NOMO-1 treated with DMSO at 0.1 percent for 48 hours (cell line): ENCODE results near the gene KRTAP12-1.

Experiments used
- DNase-seq: peaks from one replicate; lab custom pipeline; 2025; ENCODE audit not compliant: unreplicated experiment; lab: John Stamatoyannopoulos, UW

KRTAP12-1 gene

GRCh38 chr21:44681861-44682579, at the start of gene KRTAP12-1:
Gene KRTAP12-1 (minus strand): TSS chr21:44682163. CDS start chr21:44682123, 40 bp downstream.
- no peak for DNase-seq

- peak; percentile 26 for DNase-seq
Measured at GRCh38 chr21:44730951-44731579, 49.1 kb upstream of the KRTAP12-1 start.

GRCh38 chr21:44730028-44730395, 48.0 kb upstream of the KRTAP12-1 start:
- no peak for DNase-seq

- DNase-seq = no peak
Measured at GRCh38 chr21:44729336-44730027, 47.5 kb upstream of the KRTAP12-1 start.

- no peak for DNase-seq
Measured at GRCh38 chr21:44728716-44729115, 46.8 kb upstream of the KRTAP12-1 start.

- no peak for DNase-seq
Measured at GRCh38 chr21:44727757-44728156, 45.8 kb upstream of the KRTAP12-1 start.

- DNase-seq = no peak
Measured at GRCh38 chr21:44727321-44727720, 45.4 kb upstream of the KRTAP12-1 start.

- DNase-seq = no peak
Measured at GRCh38 chr21:44726826-44727225, 44.9 kb upstream of the KRTAP12-1 start.

GRCh38 chr21:44724926-44725325, 43.0 kb upstream of the KRTAP12-1 start:
- no peak for DNase-seq

- no peak for DNase-seq
Measured at GRCh38 chr21:44724196-44724595, 42.2 kb upstream of the KRTAP12-1 start.

GRCh38 chr21:44723177-44724131, 41.5 kb upstream of the KRTAP12-1 start:
- no peak for DNase-seq

GRCh38 chr21:44722731-44723130, 40.8 kb upstream of the KRTAP12-1 start:
- DNase-seq = no peak

GRCh38 chr21:44720170-44720569, 38.2 kb upstream of the KRTAP12-1 start:
- DNase-seq = no peak

GRCh38 chr21:44718571-44718970, 36.6 kb upstream of the KRTAP12-1 start:
- DNase-seq = no peak

GRCh38 chr21:44718093-44718492, 36.1 kb upstream of the KRTAP12-1 start:
- no peak for DNase-seq

- DNase-seq = no peak
Measured at GRCh38 chr21:44716984-44717383, 35.0 kb upstream of the KRTAP12-1 start.

GRCh38 chr21:44714905-44715304, 32.9 kb upstream of the KRTAP12-1 start:
- DNase-seq = no peak

- no peak for DNase-seq
Measured at GRCh38 chr21:44713846-44714245, 31.9 kb upstream of the KRTAP12-1 start.

- DNase-seq = no peak
Measured at GRCh38 chr21:44713130-44713529, 31.2 kb upstream of the KRTAP12-1 start.

GRCh38 chr21:44712203-44713028, 30.5 kb upstream of the KRTAP12-1 start:
- DNase-seq = no peak
